K562 (cell line): ENCODE measurements around the gene POR. TPM values are rescaled to one million over a fixed set of nuclear protein-coding genes. Genes with fewer than 3 reads are reported as not detected.

Experiments used
- ARHGAP35 ChIP-seq: fragments of 450-650 bp; IDR thresholded peaks from 2 replicates; pipeline ENCODE4 v1.6.1; 2018; ENCODE audit not compliant: partially characterized antibody
- ATF4 ChIP-seq: fragments of 450-650 bp; formaldehyde crosslinking; IDR thresholded peaks from 2 replicates; pipeline ENCODE4 v1.4.0; 2022; ENCODE audit warnings: mild to moderate bottlenecking, moderate library complexity
- BRF1 ChIP-seq: IDR thresholded peaks from 3 replicates; pipeline ENCODE4 v1.6.1; 2011; ENCODE audit warnings: borderline replicate concordance, mild to moderate bottlenecking; ENCODE audit not compliant: insufficient read length; ENCODE audit errors: extremely low read depth
- CSDE1 ChIP-seq, 2 experiments: fragments of 450-650 bp; IDR thresholded peaks; 2 replicates each; pipeline ENCODE4 v1.6.1; 2016; ENCODE audit warnings: mild to moderate bottlenecking in 1 of 2
- CTCFL ChIP-seq: IDR thresholded peaks from 2 replicates; pipeline ENCODE4 v1.6.1; 2011; ENCODE audit warnings: borderline replicate concordance, low read depth, mild to moderate bottlenecking, moderate library complexity, low read length; ENCODE audit not compliant: insufficient read depth, poor library complexity, severe bottlenecking
- ETS1 ChIP-seq: conservative IDR thresholded peaks from 2 replicates; pipeline ENCODE4 v1.6.1; 2011; ENCODE audit warnings: low read depth, mild to moderate bottlenecking, low read length; ENCODE audit not compliant: control insufficient read depth
- HES1 ChIP-seq: fragments of 450-650 bp; IDR thresholded peaks from 2 replicates; pipeline ENCODE4 v1.6.1; 2016; ENCODE audit warnings: low read depth, mild to moderate bottlenecking, moderate library complexity
- HMG20A ChIP-seq: fragments of 450-650 bp; formaldehyde crosslinking; conservative IDR thresholded peaks from 2 replicates; pipeline ENCODE4 v1.4.0; 2020; ENCODE audit warnings: mild to moderate bottlenecking, mixed read lengths
- JUND ChIP-seq, 2 experiments: IDR thresholded peaks; 2 replicates in 1 of 2; 3 replicates in 1 of 2; pipeline ENCODE4 v1.6.1; 2011; ENCODE audit warnings: borderline replicate concordance in 2 of 2, low read depth in 2 of 2, low read length in 2 of 2, improper control_type of control experiment in 1 of 2, missing biosample characterization in 1 of 2, missing genetic modification characterization in 1 of 2, missing genetic modification reagents in 1 of 2
- KHSRP ChIP-seq: fragments of 450-650 bp; IDR thresholded peaks from 2 replicates; pipeline ENCODE4 v1.6.1; 2017
- PHF21A ChIP-seq: fragments of 450-650 bp; IDR thresholded peaks from 2 replicates; pipeline ENCODE4 v1.6.1; 2017; ENCODE audit warnings: low read depth, borderline replicate concordance
- RCOR1 ChIP-seq, 2 experiments: IDR thresholded peaks; 2 replicates each; pipeline ENCODE4 v1.6.1; 2012; ENCODE audit warnings: low read depth in 2 of 2, low read length in 2 of 2, borderline replicate concordance in 1 of 2, improper control_type of control experiment in 1 of 2
- SUPT5H ChIP-seq: fragments of 450-650 bp; IDR thresholded peaks from 2 replicates; pipeline ENCODE4 v1.6.1; 2016
- TAF1 ChIP-seq: IDR thresholded peaks from 2 replicates; pipeline ENCODE4 v1.6.1; 2011; ENCODE audit warnings: mild to moderate bottlenecking, low read length, moderate library complexity; ENCODE audit not compliant: insufficient read depth, control insufficient read depth, severe bottlenecking; ENCODE audit errors: extremely low read depth
- TCF15 ChIP-seq: fragments of 250-450 bp; sonication (Bioruptor Pico); IDR thresholded peaks from 2 replicates; pipeline ENCODE4 v1.8.0; 2022; ENCODE audit warnings: moderate library complexity, mild to moderate bottlenecking, inconsistent platforms
- ZFX ChIP-seq: sonication (generic); formaldehyde crosslinking; IDR thresholded peaks from 2 replicates; pipeline ENCODE4 v1.8.0; 2022; ENCODE audit warnings: mild to moderate bottlenecking, missing genetic modification reagents, moderate library complexity
- ZKSCAN1 ChIP-seq: fragments of 150-350 bp; IDR thresholded peaks from 2 replicates; pipeline ENCODE4 v1.6.1; 2016; ENCODE audit warnings: low read depth, low read length
- ZNF134 ChIP-seq: fragments of 250-450 bp; sonication (Bioruptor Pico); conservative IDR thresholded peaks from 2 replicates; pipeline ENCODE4 v1.4.0; 2020
- ZNF398 ChIP-seq: fragments of 250-450 bp; sonication (Bioruptor Pico); IDR thresholded peaks from 2 replicates; pipeline ENCODE4 v1.8.0; 2021; ENCODE audit warnings: moderate library complexity, mild to moderate bottlenecking, inconsistent platforms
- polyA plus RNA-seq, 8 experiments: library from polyadenylated mRNA; depleted of rRNA in 4 of 8; stranded (reverse) in 5 of 8; unstranded in 3 of 8; fragments of >200 nt; fragmentation: Nextera tagmentation in 2 of 8; fragmentation: Illumina TruSeq in 1 of 8; extraction: Ambion mirVana in 2 of 8; extraction: Trizol in 1 of 8; gene quantifications; 2 replicates each; pipeline versions ENCODE4 v1.2.1 to v1.2.3, GENCODE V29; 2011 to 2014; ENCODE audit warnings: inconsistent platforms in 1 of 8, missing spikeins in 1 of 8
- total RNA-seq, 7 experiments: library from RNA; depleted of rRNA in 6 of 7; stranded (reverse); fragments of >200 nt in 6 of 7; fragmentation: Illumina TruSeq in 2 of 7; extraction: Trizol in 2 of 7; gene quantifications; 2 replicates each; pipeline versions ENCODE4 v1.2.1 to v1.2.3, GENCODE V29; 2011 to 2021; ENCODE audit warnings: low replicate concordance in 1 of 7

POR gene
- total and polyA plus RNA-seq, 9 of the 15 experiments (the other 6 are each of a cell fraction or from before 2014, with no cell fraction given), result 4.7 to 142 (median 40.8) TPM

GRCh38 chr7:75937958-75938786, 23.2 kb downstream of the POR start (continued):
- TF ChIP-seq TAF1 (no peak), BRF1 (no peak), SUPT5H (no peak), ZNF398 (CRISPR knock-in tag) (no peak), ZFX (CRISPR knock-in tag) (peak; percentile 42; the same call in 1 of the 2 replicates), JUND (IDR thresholded peaks at IDR 0.05; ENCODE audit: borderline replicate concordance, low read depth, low read length) (peak; percentile 96), JUND (tag; IDR thresholded peaks at IDR 0.05; ENCODE audit: borderline replicate concordance, low read depth, low read length) (peak; percentile 95; the same call in 2 of the 3 replicates), CSDE1 (IDR thresholded peaks at IDR 0.05) (no peak), CTCFL (no peak), RCOR1 (IDR thresholded peaks at IDR 0.05; ENCODE audit: borderline replicate concordance in 1 of 2, low read depth in 2 of 2, low read length in 2 of 2) (peak in 1 of 2 experiments; percentile 91; a peak in 2 of 4 replicates), ARHGAP35 (no peak), ZNF134 (CRISPR knock-in tag) (no peak), KHSRP (no peak), ATF4 (CRISPR knock-in tag) (peak; percentile 90), ETS1 (peak; percentile 57; the same call in 1 of the 2 replicates), PHF21A (no peak), ZKSCAN1 (no peak; the same call in 1 of the 2 replicates), HMG20A (no peak), TCF15 (CRISPR knock-in tag) (no peak; the same call in 1 of the 2 replicates), HES1 (no peak)
